Measurements from ENCODE around the gene UGT8. TPM values are rescaled to one million over a fixed set of nuclear protein-coding genes. Genes with fewer than 3 reads are reported as not detected.

Gene UGT8
- total and polyA plus RNA-seq, 2 of the 8 experiments (the other 6 are each of a cell fraction or from before 2014, with no cell fraction given) = 16.9 to 26.9 TPM

DNA sequence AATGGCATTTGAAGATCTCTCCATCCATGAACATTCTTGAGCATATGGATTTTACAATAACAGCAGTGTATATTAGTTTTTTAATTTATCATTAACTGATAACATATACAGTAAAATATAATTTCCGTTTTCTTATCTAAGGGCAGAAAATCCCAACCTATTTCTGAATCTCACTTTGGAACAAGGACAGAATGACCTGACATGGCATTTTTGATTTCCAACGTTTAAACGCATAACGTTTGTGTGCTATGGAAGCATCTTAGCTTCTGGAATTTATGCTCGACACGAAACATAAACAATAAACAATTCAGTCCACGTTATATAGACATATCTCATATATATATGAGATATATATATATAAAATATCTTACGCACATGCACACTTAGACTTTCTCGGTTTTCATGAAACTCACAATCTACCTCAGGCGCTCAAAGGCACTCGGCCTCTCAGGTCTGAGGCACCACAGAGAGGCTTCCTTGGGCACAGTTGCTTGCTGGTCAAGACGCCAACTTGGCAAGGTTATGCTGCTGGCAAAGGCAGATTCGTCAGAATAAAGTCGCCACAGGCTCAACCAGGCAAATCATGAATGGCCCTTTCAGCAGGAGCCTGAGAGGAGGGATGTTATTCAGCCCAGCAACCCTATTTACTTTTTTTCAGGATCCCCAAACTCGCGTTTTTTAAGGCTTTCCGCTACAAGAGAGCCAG is 1.0 kb upstream of the UGT8 start:
- DNase-seq (ENCODE audit: low read depth in 1 of 2, low spot score in 2 of 2) (no peak), FAIRE-seq (peak; percentile 42)
- Histone ChIP-seq H2BK20ac (ENCODE audit: low read length) (no peak overlapping the region), H3K4me2 (ENCODE audit: insufficient read depth in 1 of 2, low read depth in 2 of 2, low read length in 2 of 2) (peak overlapping the region; percentile 72 to 99), H2BK5ac (ENCODE audit: low read depth, low read length) (no peak overlapping the region), H3K9me3 (ENCODE audit: insufficient read depth in 2 of 2, low read depth in 1 of 2, low read length in 1 of 2) (peaks cover 10 to 11% of the 10 kb centered on the region in 2 experiments), H3K23ac (ENCODE audit: insufficient read length) (no peak overlapping the region), H3K79me1 (ENCODE audit: low read depth, low read length) (no peaks in the 10 kb centered on the region), H3K36me3 (ENCODE audit: control insufficient read depth in 2 of 4, insufficient read depth in 4 of 4, low read length in 3 of 4) (peaks cover 0 to 8% (median 3%) of the 10 kb centered on the region in 4 experiments; a peak in 2 of 8 replicates), H2BK15ac (ENCODE audit: low read length) (no peak overlapping the region), H3K14ac (ENCODE audit: insufficient read length) (no peak overlapping the region), H3K79me2 (ENCODE audit: control insufficient read depth in 1 of 2, insufficient read depth in 2 of 2, low read length in 2 of 2) (peaks cover 2 to 28% of the 10 kb centered on the region in 2 experiments; a peak in 3 of 4 replicates), H3K4ac (replicated peaks; ENCODE audit: insufficient read length, low read depth, low read length) (no peak overlapping the region), H4K20me1 (replicated peaks in 1 of 2; ENCODE audit: control insufficient read depth in 1 of 2, insufficient read depth in 2 of 2, low read length in 2 of 2) (no peaks in the 10 kb centered on the region), H2AFZ (ENCODE audit: low read length) (peak overlapping the region; percentile 45), H3K56ac (replicated peaks; ENCODE audit: insufficient read length, low read depth, low read length) (no peak overlapping the region), H2BK120ac (replicated peaks; ENCODE audit: low read depth, low read length) (no peak overlapping the region), H3K18ac (ENCODE audit: extremely low read depth, low read length) (no peak overlapping the region; the same call in 1 of the 2 replicates), H2AK5ac (ENCODE audit: low read depth, low read length) (no peak overlapping the region), H3K4me3 (ENCODE audit: extremely low read depth in 1 of 4, insufficient read depth in 2 of 4, low read depth in 3 of 4, low read length in 4 of 4) (peak overlapping the region; percentile 80 to 95 (median 86)), H4K91ac (replicated peaks; ENCODE audit: insufficient read length, low read length) (no peak overlapping the region), H3K23me2 (ENCODE audit: low read depth, low read length) (peaks cover 19% of the 10 kb centered on the region), H3K9ac (replicated peaks in 1 of 4; ENCODE audit: extremely low read depth in 1 of 4, low read depth in 3 of 4, low read length in 3 of 4) (peak overlapping the region in 1 of 4 experiments; percentile 12; a peak in 1 of 7 replicates), H4K8ac (ENCODE audit: extremely low read depth, insufficient read depth, low read length) (no peak overlapping the region), H2BK12ac (ENCODE audit: low read depth, low read length) (peak overlapping the region; percentile 3; the same call in 1 of the 2 replicates), H3K27me3 (replicated peaks in 1 of 4; ENCODE audit: control insufficient read depth in 3 of 4, extremely low read depth in 1 of 4, insufficient read depth in 3 of 4, low read length in 3 of 4) (no peaks in the 10 kb centered on the region), H3K4me1 (replicated peaks in 1 of 4; ENCODE audit: control insufficient read depth in 3 of 4, insufficient read depth in 4 of 4, low read length in 3 of 4) (peaks cover 0 to 3% (median 1%) of the 10 kb centered on the region in 4 experiments; a peak in 3 of 7 replicates), H3K27ac (ENCODE audit: low read depth, low read length) (no peak overlapping the region), H4K5ac (ENCODE audit: insufficient read length, low read depth, low read length) (peak overlapping the region; percentile 29)
- ChIA-PET POLR2A (ENCODE audit: partially characterized antibody) (interaction anchor here (0.6 to 1.8 kb wide), 4 partner anchors 9 to 102 kb away, joined by 3 to 10 read pairs (median 5); no protein-coding TSS in a partner anchor), CTCF (ENCODE audit: partially characterized antibody) (no interaction called here)
- 61% methylated on average over 17 of the region's 17 CpGs; no CpG with 5 or more reads in 1 of the 2 experiments for WGBS, 2 experiments (ENCODE audit: extremely low coverage in 1 of 2, insufficient coverage in 1 of 2, insufficient read length in 1 of 2, insufficient replicate concordance in 2 of 2, low coverage in 1 of 2, low lambda C conversion rate in 2 of 2, missing lambda C conversion rate in 1 of 2)
- no peak for TF ChIP-seq KDM1A (IDR thresholded peaks at IDR 0.05; ENCODE audit: borderline replicate concordance, low read length)
- no peak for TF ChIP-seq SIX5 (IDR thresholded peaks at IDR 0.05; ENCODE audit: low read depth, low read length)
- no peak for TF ChIP-seq GABPA (IDR thresholded peaks at IDR 0.05; ENCODE audit: borderline replicate concordance, insufficient read depth, low read length)
- TF ChIP-seq TBP (IDR thresholded peaks at IDR 0.05; ENCODE audit: low read depth, low read length) = no peak
- TF ChIP-seq NANOG (IDR thresholded peaks at IDR 0.05; ENCODE audit: insufficient read depth, low read depth, low read length, poor library complexity, severe bottlenecking) = no peak

All from H1 (cell line).